ENCODE measurements around the gene CAPN11. TPM values are rescaled to one million over a fixed set of nuclear protein-coding genes. Genes with fewer than 3 reads are reported as not detected.

CAPN11 gene
- total RNA-seq, 4 donors from 2014 or later: 0.22 to 1.7 TPM; not detected in 2

- WGBS, 2 donors: 94 to 95% methylated on average over 10 of the region's 10 CpGs
- H3K9me3 ChIP-seq: no peaks in the 10 kb centered on the region
- no peak overlapping the region for H3K27ac ChIP-seq
- no peak overlapping the region for H3K4me3 ChIP-seq (replicated peaks in 1 of 3)
- intact Hi-C loops (cut with DNase I): no loop called here
- H3K27me3 ChIP-seq: no peaks in the 10 kb centered on the region
- no peak for DNase-seq
- TF ChIP-seq CTCF (IDR thresholded peaks at IDR 0.05) (no peak), POLR2A (IDR thresholded peaks at IDR 0.05) (no peak)
- peaks cover 0 to 2% of the 10 kb centered on the region in 2 donors for H3K4me1 ChIP-seq
- peaks cover 6 to 12% of the 10 kb centered on the region in 2 donors for H3K36me3 ChIP-seq
These were observed 11.9 kb upstream of the CAPN11 start for GRCh38 chr6:44146685-44147084.

DNA sequence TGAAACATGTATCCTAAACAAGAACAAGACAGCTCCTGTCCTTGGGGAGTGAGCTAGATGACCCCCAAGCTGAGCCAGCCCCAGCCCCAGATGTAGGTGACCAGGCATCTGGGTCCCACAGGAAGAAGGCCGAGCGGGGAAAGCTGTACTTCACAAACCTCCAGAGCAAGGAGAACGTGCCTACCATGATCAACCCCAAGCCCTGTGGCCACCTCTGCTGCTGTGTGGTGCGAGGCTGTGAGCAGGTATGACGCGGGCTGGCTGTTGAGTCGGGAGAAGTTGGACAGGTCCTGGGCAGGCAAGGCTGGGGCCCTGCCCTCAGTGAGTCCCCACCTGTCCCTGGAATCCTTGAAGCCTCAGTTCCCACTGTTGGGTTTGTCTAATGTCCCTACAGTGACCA lies 11.4 kb upstream of the CAPN11 start:
- Histone ChIP-seq H3K9me3 (no peaks in the 10 kb centered on the region), H3K27me3 (no peaks in the 10 kb centered on the region), H3K36me3 (peaks cover 6 to 12% of the 10 kb centered on the region in 2 donors), H3K4me3 (replicated peaks in 1 of 3) (no peak overlapping the region), H3K27ac (no peak overlapping the region), H3K4me1 (peaks cover 0 to 4% of the 10 kb centered on the region in 2 donors)
- DNase-seq: no peak
- 84 to 93% methylated on average over 7 of the region's 7 CpGs for WGBS, 2 donors
- intact Hi-C loops (cut with DNase I): no loop called here
- TF ChIP-seq POLR2A (IDR thresholded peaks at IDR 0.05) (no peak), CTCF (IDR thresholded peaks at IDR 0.05) (no peak)

DNA sequence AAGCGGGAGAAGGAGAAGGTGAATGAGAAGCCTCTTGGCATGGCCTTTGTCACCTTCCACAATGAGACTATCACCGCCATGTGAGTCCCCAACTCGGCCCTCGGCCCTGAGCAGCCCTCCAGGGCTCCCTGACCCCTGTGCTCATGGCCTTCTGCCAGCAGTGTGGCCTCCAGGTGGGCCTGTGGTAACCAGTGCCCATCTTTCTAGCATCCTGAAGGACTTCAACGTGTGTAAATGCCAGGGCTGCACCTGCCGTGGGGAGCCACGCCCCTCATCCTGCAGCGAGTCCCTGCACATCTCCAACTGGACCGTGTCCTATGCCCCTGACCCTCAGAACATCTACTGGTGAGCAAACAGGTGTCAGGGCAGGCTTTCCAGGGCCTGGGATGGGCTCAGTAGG lies 10.3 kb upstream of the CAPN11 start:
- DNase-seq: no peak
- H3K4me3 ChIP-seq (replicated peaks in 1 of 3): no peak overlapping the region
- H3K9me3 ChIP-seq: no peaks in the 10 kb centered on the region
- peaks cover 0 to 4% of the 10 kb centered on the region in 2 donors for H3K4me1 ChIP-seq
- H3K36me3 ChIP-seq: peaks cover 6 to 12% of the 10 kb centered on the region in 2 donors
- TF ChIP-seq CTCF (IDR thresholded peaks at IDR 0.05) (no peak), POLR2A (IDR thresholded peaks at IDR 0.05) (no peak)
- no peak overlapping the region for H3K27ac ChIP-seq
- WGBS, 2 donors: 96 to 98% methylated on average over 4 to 8 of the region's 9 CpGs
- H3K27me3 ChIP-seq: no peaks in the 10 kb centered on the region
- intact Hi-C loops (cut with DNase I): no loop called here

GRCh38 chr6:44149369-44150012 lies 9.1 kb upstream of the CAPN11 start:
- H3K36me3 ChIP-seq: peaks cover 6 to 12% of the 10 kb centered on the region in 2 donors
- TF ChIP-seq CTCF (IDR thresholded peaks at IDR 0.05) (no peak), POLR2A (IDR thresholded peaks at IDR 0.05) (no peak)
- no peak for DNase-seq
- H3K9me3 ChIP-seq: no peaks in the 10 kb centered on the region
- intact Hi-C loops (cut with DNase I): loop anchor here (10.0 kb wide), 1 partner anchor 185 kb away; no protein-coding TSS in a partner anchor
- H3K4me1 ChIP-seq: peaks cover 0 to 4% of the 10 kb centered on the region in 2 donors
- no peak overlapping the region for H3K4me3 ChIP-seq (replicated peaks in 1 of 3)
- no peak overlapping the region for H3K27ac ChIP-seq
- WGBS, 2 donors: 85 to 91% methylated on average over 7 of the region's 7 CpGs
- H3K27me3 ChIP-seq: no peaks in the 10 kb centered on the region

- intact Hi-C loops (cut with DNase I): loop anchor here (10.0 kb wide), 1 partner anchor 184 kb away; no protein-coding TSS in a partner anchor
- WGBS, 2 donors: 86 to 89% methylated on average over 2 to 3 of the region's 3 CpGs
These were observed 8.2 kb upstream of the CAPN11 start for GRCh38 chr6:44150317-44150917.

More at GRCh38 chr6:44150317-44150917, 8.2 kb upstream of the CAPN11 start:
- no peak for TF ChIP-seq POLR2A (IDR thresholded peaks at IDR 0.05)
- TF ChIP-seq CTCF (IDR thresholded peaks at IDR 0.05): no peak
- H3K36me3 ChIP-seq: peaks cover 6 to 12% of the 10 kb centered on the region in 2 donors
- no peaks in the 10 kb centered on the region for H3K27me3 ChIP-seq
- no peaks in the 10 kb centered on the region for H3K9me3 ChIP-seq
- peaks cover 0 to 4% of the 10 kb centered on the region in 2 donors for H3K4me1 ChIP-seq
- no peak overlapping the region for H3K27ac ChIP-seq
- no peak for DNase-seq
- H3K4me3 ChIP-seq (replicated peaks in 1 of 3): no peak overlapping the region

All from thyroid gland (tissue), 4 donors.